HEK293 (cell line): Measurements from ENCODE around the gene SCGB3A1.
A peak's percentile ranks its signal among the peaks of the same experiment; 100 is the strongest.

ENCODE experiments used
- CTCF ChIA-PET: fragments of 350-600 bp; formaldehyde crosslinking; extraction: SDS; loops from one replicate; lab custom pipeline; 2021; ENCODE audit warnings: antibody characterized with exemption; lab: Yijun Ruan, JAX
- POLR2A ChIA-PET: fragments of 300-600 bp; formaldehyde crosslinking; extraction: SDS; loops from one replicate; lab custom pipeline; 2020; ENCODE audit warnings: antibody characterized with exemption, inconsistent platforms; lab: Yijun Ruan, JAX
- H3K27ac ChIP-seq: fragments of 200-500 bp; sonication (Bioruptor generic); 2 replicates; pipeline ENCODE4 v1.5.1; 2014; ENCODE audit warnings: low read depth, low read length, control low read depth, inconsistent platforms; ENCODE audit errors: extremely low read depth
- H3K36me3 ChIP-seq, 2 experiments: fragments of 200-500 bp in 1 of 2; sonication (Bioruptor generic) in 1 of 2; 1 replicate in 1 of 2; 2 replicates in 1 of 2; pipeline ENCODE4 v1.5.1; 2014 to 2017; ENCODE audit warnings: inconsistent platforms in 2 of 2, low read length in 2 of 2; ENCODE audit not compliant: control insufficient read depth in 2 of 2, insufficient read depth in 1 of 2
- H3K4me1 ChIP-seq: fragments of 200-500 bp; sonication (Bioruptor generic); 2 replicates; pipeline ENCODE4 v1.5.1; 2014; ENCODE audit warnings: mild to moderate bottlenecking, low read length, inconsistent platforms; ENCODE audit not compliant: control insufficient read depth, insufficient read depth
- H3K4me3 ChIP-seq: 2 replicates; pipeline ENCODE4 v1.5.1; 2011; ENCODE audit warnings: low read depth, mild to moderate bottlenecking, control low read depth, low read length, moderate library complexity
- H3K9me3 ChIP-seq: fragments of 200-500 bp; sonication (Bioruptor generic); 2 replicates; pipeline ENCODE4 v1.5.1; 2014; ENCODE audit warnings: low read depth, low read length, inconsistent platforms; ENCODE audit not compliant: control insufficient read depth, insufficient read depth
- BCL11B ChIP-seq: fragments of 450-650 bp; formaldehyde crosslinking; IDR thresholded peaks from 2 replicates; pipeline ENCODE4 v1.5.1; 2016; ENCODE audit warnings: low read depth, missing biosample characterization, missing genetic modification characterization
- GLIS2 ChIP-seq: fragments of 450-650 bp; formaldehyde crosslinking; IDR thresholded peaks from 2 replicates; pipeline ENCODE4 v1.5.1; 2016; ENCODE audit warnings: missing biosample characterization, missing genetic modification characterization
- KLF10 ChIP-seq: fragments of 450-650 bp; IDR thresholded peaks from 2 replicates; pipeline ENCODE4 v1.5.1; 2018; ENCODE audit warnings: missing biosample characterization, mild to moderate bottlenecking, missing genetic modification characterization
- OVOL3 ChIP-seq: fragments of 450-650 bp; formaldehyde crosslinking; IDR thresholded peaks from 2 replicates; pipeline ENCODE4 v1.5.1; 2016; ENCODE audit warnings: missing biosample characterization, missing genetic modification characterization
- ZBTB48 ChIP-seq: fragments of 450-650 bp; formaldehyde crosslinking; IDR thresholded peaks from 2 replicates; pipeline ENCODE4 v1.5.1; 2016; ENCODE audit warnings: missing biosample characterization, missing genetic modification characterization
- ZBTB6 ChIP-seq: fragments of 450-650 bp; formaldehyde crosslinking; IDR thresholded peaks from 2 replicates; pipeline ENCODE4 v1.5.1; 2017; ENCODE audit warnings: missing biosample characterization, missing genetic modification characterization
- ZFHX2 ChIP-seq: fragments of 450-650 bp; formaldehyde crosslinking; conservative IDR thresholded peaks from 2 replicates; pipeline ENCODE4 v1.5.1; 2016; ENCODE audit warnings: missing biosample characterization, missing genetic modification characterization
- ZNF140 ChIP-seq: fragments of 450-650 bp; formaldehyde crosslinking; IDR thresholded peaks from 2 replicates; pipeline ENCODE4 v1.5.1; 2016; ENCODE audit warnings: missing biosample characterization, missing genetic modification characterization
- ZNF146 ChIP-seq: fragments of 450-650 bp; formaldehyde crosslinking; IDR thresholded peaks from 2 replicates; pipeline ENCODE4 v1.5.1; 2016; ENCODE audit warnings: missing biosample characterization, missing genetic modification characterization
- ZNF174 ChIP-seq: fragments of 450-650 bp; formaldehyde crosslinking; IDR thresholded peaks from 2 replicates; pipeline ENCODE4 v1.5.0; 2017; ENCODE audit warnings: missing biosample characterization, mild to moderate bottlenecking, missing genetic modification characterization
- ZNF23 ChIP-seq: fragments of 450-650 bp; formaldehyde crosslinking; IDR thresholded peaks from 2 replicates; pipeline ENCODE4 v1.5.1; 2016; ENCODE audit warnings: missing biosample characterization, missing genetic modification characterization, borderline replicate concordance
- ZNF24 ChIP-seq: fragments of 450-650 bp; formaldehyde crosslinking; IDR thresholded peaks from 2 replicates; pipeline ENCODE4 v1.5.1; 2016; ENCODE audit warnings: missing biosample characterization, missing genetic modification characterization
- ZNF26 ChIP-seq: fragments of 450-650 bp; formaldehyde crosslinking; IDR thresholded peaks from 2 replicates; pipeline ENCODE4 v1.5.1; 2016; ENCODE audit warnings: missing biosample characterization, missing genetic modification characterization
- ZNF335 ChIP-seq: fragments of 450-650 bp; formaldehyde crosslinking; conservative IDR thresholded peaks from 2 replicates; pipeline ENCODE4 v1.5.1; 2016; ENCODE audit warnings: missing biosample characterization, missing genetic modification characterization
- ZNF423 ChIP-seq: fragments of 450-650 bp; formaldehyde crosslinking; IDR thresholded peaks from 2 replicates; pipeline ENCODE4 v1.5.1; 2016; ENCODE audit warnings: missing biosample characterization, missing genetic modification characterization
- ZNF426 ChIP-seq: fragments of 450-650 bp; formaldehyde crosslinking; IDR thresholded peaks from 2 replicates; pipeline ENCODE4 v1.5.1; 2017; ENCODE audit warnings: missing biosample characterization, missing genetic modification characterization, mild to moderate bottlenecking, inconsistent platforms, moderate library complexity
- ZNF48 ChIP-seq: fragments of 450-650 bp; formaldehyde crosslinking; IDR thresholded peaks from 2 replicates; pipeline ENCODE4 v1.5.1; 2016; ENCODE audit warnings: missing biosample characterization, missing genetic modification characterization
- ZNF513 ChIP-seq: fragments of 450-650 bp; IDR thresholded peaks from 2 replicates; pipeline ENCODE4 v1.5.1; 2018; ENCODE audit warnings: missing biosample characterization, missing genetic modification characterization
- ZNF548 ChIP-seq: fragments of 450-650 bp; formaldehyde crosslinking; IDR thresholded peaks from 2 replicates; pipeline ENCODE4 v1.5.1; 2016; ENCODE audit warnings: missing biosample characterization, missing genetic modification characterization
- ZNF571 ChIP-seq: fragments of 450-650 bp; formaldehyde crosslinking; IDR thresholded peaks from 2 replicates; pipeline ENCODE4 v1.5.0; 2017; ENCODE audit warnings: missing biosample characterization, missing genetic modification characterization
- ZNF623 ChIP-seq: fragments of 450-650 bp; formaldehyde crosslinking; IDR thresholded peaks from 2 replicates; pipeline ENCODE4 v1.5.1; 2016; ENCODE audit warnings: missing biosample characterization, missing genetic modification characterization
- ZNF629 ChIP-seq: fragments of 450-650 bp; formaldehyde crosslinking; IDR thresholded peaks from 2 replicates; pipeline ENCODE4 v1.5.1; 2017; ENCODE audit warnings: missing biosample characterization, missing genetic modification characterization
- ZNF654 ChIP-seq: fragments of 450-650 bp; formaldehyde crosslinking; IDR thresholded peaks from 2 replicates; pipeline ENCODE4 v1.5.1; 2016; ENCODE audit warnings: low read depth, missing biosample characterization, missing genetic modification characterization
- ZSCAN4 ChIP-seq: fragments of 450-650 bp; formaldehyde crosslinking; IDR thresholded peaks from 2 replicates; pipeline ENCODE4 v1.5.1; 2017; ENCODE audit warnings: missing biosample characterization, missing genetic modification characterization
- ZSCAN5A ChIP-seq: fragments of 450-650 bp; formaldehyde crosslinking; IDR thresholded peaks from 2 replicates; pipeline ENCODE4 v1.5.1; 2016; ENCODE audit warnings: missing biosample characterization, missing genetic modification characterization

Gene SCGB3A1

GRCh38 chr5:180598797-180599589, 7.7 kb upstream of the SCGB3A1 start:
- POLR2A ChIA-PET, result no interaction called here
- H3K4me1 ChIP-seq, result no peaks in the 10 kb centered on the region
- TF ChIP-seq ZNF146 (tag by site-specific recombination) (no peak), ZBTB6 (no peak), ZBTB48 (no peak), OVOL3 (tag by site-specific recombination) (no peak), ZNF423 (no peak), ZNF23 (tag by site-specific recombination) (no peak), ZNF571 (tag by site-specific recombination) (no peak), ZNF629 (tag by site-specific recombination) (no peak), BCL11B (tag by site-specific recombination) (no peak), ZNF24 (tag by site-specific recombination) (no peak), ZNF426 (tag by site-specific recombination) (no peak), ZNF174 (no peak)
- TF ChIP-seq, all 188 proteins: peak for 0
- CTCF ChIA-PET, result interaction anchor here (0.5 to 1.2 kb wide), 2 partner anchors 20 to 48 kb away, joined by 3 read pairs; no protein-coding TSS in a partner anchor
- Histone ChIP-seq H3K4me3 (no peak overlapping the region), H3K9me3 (no peaks in the 10 kb centered on the region), H3K27ac (no peak overlapping the region), H3K36me3 (no peaks in the 10 kb centered on the region)

- Histone ChIP-seq H3K27ac (no peak overlapping the region), H3K9me3 (no peaks in the 10 kb centered on the region), H3K36me3 (no peaks in the 10 kb centered on the region), H3K4me3 (no peak overlapping the region), H3K4me1 (no peaks in the 10 kb centered on the region)
- no peak for TF ChIP-seq ZNF48 (tag by site-specific recombination)
- TF ChIP-seq GLIS2 (tag by site-specific recombination), result peak; percentile 38; the same call in 1 of the 2 replicates
- ChIA-PET POLR2A (no interaction called here), CTCF (interaction anchor here (0.5 kb wide), 2 partner anchors 47 to 51 kb away, joined by 3 read pairs; partner anchors contain the start of gene FLT4)
Measured at GRCh38 chr5:180598316-180598701, 7.0 kb upstream of the SCGB3A1 start.

GRCh38 chr5:180596668-180597231, 5.5 kb upstream of the SCGB3A1 start:
- H3K4me3 ChIP-seq, result no peak overlapping the region
- no peak overlapping the region for H3K27ac ChIP-seq
- H3K9me3 ChIP-seq, result no peaks in the 10 kb centered on the region
- H3K36me3 ChIP-seq, result no peaks in the 10 kb centered on the region
- ChIA-PET CTCF (interaction anchor here (0.9 kb wide), 1 partner anchor 10 kb away, joined by 5 read pairs; no protein-coding TSS in a partner anchor), POLR2A (interaction anchor here (1.1 kb wide), 1 partner anchor 103 kb away, joined by 3 read pairs; no protein-coding TSS in a partner anchor)
- TF ChIP-seq ZNF140 (tag by site-specific recombination), result no peak
- TF ChIP-seq ZNF335 (tag by site-specific recombination), result no peak
- TF ChIP-seq ZNF48 (tag by site-specific recombination), result no peak
- no peak for TF ChIP-seq ZFHX2 (tag by site-specific recombination)
- TF ChIP-seq ZNF623, result no peak
- TF ChIP-seq ZNF571 (tag by site-specific recombination), result no peak
- no peak for TF ChIP-seq ZNF654
- no peak for TF ChIP-seq ZNF26 (tag by site-specific recombination)
- TF ChIP-seq ZSCAN4 (tag by site-specific recombination), result no peak
- TF ChIP-seq ZNF548 (tag by site-specific recombination), result no peak
- no peak for TF ChIP-seq KLF10
- TF ChIP-seq ZNF513 (tag by site-specific recombination), result no peak
- TF ChIP-seq ZSCAN5A (tag by site-specific recombination), result no peak
- H3K4me1 ChIP-seq, result no peaks in the 10 kb centered on the region
